Neural cell (in vitro differentiated cells): ENCODE results near the gene HOXB4. TPM values are rescaled to one million over a fixed set of nuclear protein-coding genes. Genes with fewer than 3 reads are reported as not detected.
A peak's percentile ranks its signal among the peaks of the same experiment; 100 is the strongest.

Experiments
- H2AFZ ChIP-seq: fragments of 200-600, 300-800 bp; sonication (generic), shearing (Covaris generic); 2 replicates; pipeline ENCODE4 v1.6.0; 2014; ENCODE audit warnings: low read depth, mild to moderate bottlenecking, antibody characterized with exemption, low read length, moderate library complexity
- H3F3A ChIP-seq: fragments of 200-600 bp; shearing (Covaris generic); 2 replicates; pipeline ENCODE4 v1.6.1; 2016; ENCODE audit warnings: mild to moderate bottlenecking, moderate library complexity, mixed read lengths, antibody characterized with exemption, low read length; ENCODE audit not compliant: insufficient read depth, poor library complexity, severe bottlenecking
- H3K27ac ChIP-seq: fragments of 200-600, 300-800 bp; sonication (generic), shearing (Covaris generic); 2 replicates; pipeline ENCODE4 v1.5.1; 2014; ENCODE audit warnings: mild to moderate bottlenecking, low read length, moderate library complexity
- H3K27me3 ChIP-seq: fragments of 300-800, 200-600 bp; sonication (generic), shearing (Covaris generic); 2 replicates; pipeline ENCODE4 v1.6.0; 2014; ENCODE audit warnings: mild to moderate bottlenecking, low read depth, low read length, moderate library complexity; ENCODE audit not compliant: insufficient read depth
- H3K36me3 ChIP-seq: fragments of 300-800, 200-600 bp; sonication (generic), shearing (Covaris generic); 2 replicates; pipeline ENCODE4 v1.5.1; 2014; ENCODE audit warnings: mild to moderate bottlenecking, antibody characterized with exemption, low read length, moderate library complexity; ENCODE audit not compliant: insufficient read depth
- H3K4me2 ChIP-seq: fragments of 300-800, 200-600 bp; sonication (generic), shearing (Covaris generic); 2 replicates; pipeline ENCODE4 v1.6.0; 2014; ENCODE audit warnings: mild to moderate bottlenecking, low read length
- H3K4me3 ChIP-seq: fragments of 300-800, 200-600 bp; sonication (generic), shearing (Covaris generic); 2 replicates; pipeline ENCODE4 v1.5.1; 2014; ENCODE audit warnings: mild to moderate bottlenecking, low read length, moderate library complexity
- H3K79me2 ChIP-seq: fragments of 200-600 bp; shearing (Covaris generic); replicated peaks from 2 replicates; pipeline ENCODE4 v1.6.0; 2014; ENCODE audit warnings: mild to moderate bottlenecking, low read length, moderate library complexity; ENCODE audit not compliant: insufficient read depth
- H3K9ac ChIP-seq: fragments of 300-800, 200-600 bp; sonication (generic), shearing (Covaris generic); 2 replicates; pipeline ENCODE4 v1.6.1; 2016; ENCODE audit warnings: mild to moderate bottlenecking, low read length, mixed read lengths
- H3K9me2 ChIP-seq: fragments of 200-600 bp; shearing (Covaris generic); 2 replicates; pipeline ENCODE4 v1.6.1; 2016; ENCODE audit warnings: mild to moderate bottlenecking, low read length, mixed read lengths; ENCODE audit not compliant: insufficient read depth
- H3K9me3 ChIP-seq: fragments of 200-600, 300-800 bp; sonication (generic), shearing (Covaris generic); 2 replicates; pipeline ENCODE4 v1.6.1; 2016; ENCODE audit warnings: mild to moderate bottlenecking, mixed run types, low read length, moderate library complexity, mixed read lengths
- H4K20me1 ChIP-seq: fragments of 200-600 bp; shearing (Covaris generic); 2 replicates; pipeline ENCODE4 v1.6.1; 2016; ENCODE audit warnings: mild to moderate bottlenecking, mixed run types; ENCODE audit not compliant: insufficient read depth
- CTCF ChIP-seq: fragments of 450-650 bp; IDR thresholded peaks from 2 replicates; pipeline ENCODE4 v1.5.1; 2014; ENCODE audit warnings: antibody characterized with exemption, mild to moderate bottlenecking, moderate library complexity; ENCODE audit not compliant: poor library complexity, severe bottlenecking
- EP300 ChIP-seq: fragments of 450-650 bp; conservative IDR thresholded peaks from 2 replicates; pipeline ENCODE4 v1.6.1; 2014; ENCODE audit warnings: antibody characterized with exemption, mild to moderate bottlenecking, moderate library complexity; ENCODE audit not compliant: poor library complexity, severe bottlenecking
- EZH2 ChIP-seq: fragments of 200-600, 300-800 bp; shearing (Covaris generic), sonication (generic); IDR thresholded peaks from 2 replicates; pipeline ENCODE4 v1.6.1; 2014; ENCODE audit warnings: antibody characterized with exemption, low read length, borderline replicate concordance, mild to moderate bottlenecking; ENCODE audit not compliant: insufficient read depth, poor library complexity, severe bottlenecking
- MXI1 ChIP-seq: fragments of 450-650 bp; conservative IDR thresholded peaks from 2 replicates; pipeline ENCODE4 v1.6.1; 2014; ENCODE audit warnings: antibody characterized with exemption, mild to moderate bottlenecking; ENCODE audit not compliant: poor library complexity, severe bottlenecking
- POLR2AphosphoS5 ChIP-seq: IDR thresholded peaks from 2 replicates; pipeline ENCODE4 v1.6.1; 2012
- RAD21 ChIP-seq: fragments of 450-650 bp; conservative IDR thresholded peaks from 2 replicates; pipeline ENCODE4 v1.6.1; 2014; ENCODE audit warnings: antibody characterized with exemption, mild to moderate bottlenecking, moderate library complexity
- REST ChIP-seq: IDR thresholded peaks from 2 replicates; pipeline ENCODE4 v1.6.1; 2012; ENCODE audit warnings: borderline replicate concordance
- SMC3 ChIP-seq: fragments of 450-650 bp; conservative IDR thresholded peaks from 2 replicates; pipeline ENCODE4 v1.6.1; 2014; ENCODE audit warnings: antibody characterized with exemption, mild to moderate bottlenecking, moderate library complexity; ENCODE audit not compliant: poor library complexity
- TAF1 ChIP-seq: IDR thresholded peaks from 2 replicates; pipeline ENCODE4 v1.6.1; 2012; ENCODE audit warnings: low read depth
- polyA plus RNA-seq: library from polyadenylated mRNA; depleted of rRNA; stranded (reverse); fragments of >200 nt; gene quantifications from 2 replicates; pipeline ENCODE4 v1.2.3, GENCODE V29; 2014

Gene HOXB4
- polyA plus RNA-seq, 1 donor from 2014 or later: not detected

GRCh38 chr17:48624544-48625494 lies 46.7 kb upstream of the HOXB4 start:
- no peak overlapping the region for H3K9ac ChIP-seq
- peak overlapping the region; percentile 39 for H3K4me3 ChIP-seq
- peak; percentile 68 for TF ChIP-seq EZH2
- TF ChIP-seq EP300: no peak
- no peaks in the 10 kb centered on the region for H3K9me2 ChIP-seq
- H3F3A ChIP-seq: no peaks in the 10 kb centered on the region
- H4K20me1 ChIP-seq: no peaks in the 10 kb centered on the region
- no peaks in the 10 kb centered on the region for H3K36me3 ChIP-seq
- H2AFZ ChIP-seq: no peak overlapping the region
- no peak overlapping the region for H3K4me2 ChIP-seq
- no peaks in the 10 kb centered on the region for H3K79me2 ChIP-seq
- H3K9me3 ChIP-seq: peaks cover 8% of the 10 kb centered on the region
- H3K27ac ChIP-seq: no peak overlapping the region
- peaks cover 100% of the 10 kb centered on the region for H3K27me3 ChIP-seq

- H3K4me3 ChIP-seq: no peak overlapping the region
- no peak overlapping the region for H3K27ac ChIP-seq
- no peak overlapping the region for H3K4me2 ChIP-seq
- no peaks in the 10 kb centered on the region for H3K9me2 ChIP-seq
- TF ChIP-seq SMC3 (no peak), TAF1 (no peak), RAD21 (no peak), EP300 (no peak), MXI1 (no peak), CTCF (no peak), REST (no peak), POLR2AphosphoS5 (no peak), EZH2 (no peak)
- H3K36me3 ChIP-seq: no peaks in the 10 kb centered on the region
- no peaks in the 10 kb centered on the region for H3K79me2 ChIP-seq
- no peak overlapping the region for H3K9ac ChIP-seq
- H3K27me3 ChIP-seq: peaks cover 100% of the 10 kb centered on the region
- H3K9me3 ChIP-seq: peaks cover 8% of the 10 kb centered on the region
- H3F3A ChIP-seq: no peaks in the 10 kb centered on the region
- H2AFZ ChIP-seq: no peak overlapping the region
- H4K20me1 ChIP-seq: no peaks in the 10 kb centered on the region
Observed at GRCh38 chr17:48624118-48624517, 46.0 kb upstream of the HOXB4 start.
